IPS-11a (cell line): ENCODE measurements around the gene MTCL1.
"Not testable (repeated sequence)": the region's sequence is repeated elsewhere in the genome, so short reads cannot be mapped to it uniquely, and the experiment has no call there.

Experiments
- H3K4me3 ChIP-seq: one replicate; pipeline ENCODE4 v1.5.1; 2013; ENCODE audit warnings: low read depth, low read length, control low read depth

The MTCL1 gene

DNA sequence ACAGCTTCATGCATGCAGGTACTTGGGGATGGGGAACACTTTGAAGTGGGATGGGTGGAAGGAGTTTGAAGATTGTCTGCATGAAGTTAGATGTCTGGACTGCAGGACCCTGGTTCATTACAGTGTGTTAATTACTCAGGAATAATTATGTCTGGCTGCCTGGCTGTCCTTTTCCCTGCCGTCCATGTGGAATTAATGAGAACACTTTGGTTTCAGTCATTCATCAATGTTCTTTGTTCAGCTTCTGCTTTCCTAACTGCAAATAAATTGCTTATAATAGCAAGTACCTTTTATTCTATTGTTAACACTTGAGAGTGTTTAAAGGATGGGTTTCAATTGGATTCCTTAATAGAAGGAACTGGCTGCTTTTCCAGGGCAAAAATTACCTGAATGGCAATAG, 35.8 kb downstream of the MTCL1 start:
- H3K4me3 ChIP-seq: no peak overlapping the region

DNA sequence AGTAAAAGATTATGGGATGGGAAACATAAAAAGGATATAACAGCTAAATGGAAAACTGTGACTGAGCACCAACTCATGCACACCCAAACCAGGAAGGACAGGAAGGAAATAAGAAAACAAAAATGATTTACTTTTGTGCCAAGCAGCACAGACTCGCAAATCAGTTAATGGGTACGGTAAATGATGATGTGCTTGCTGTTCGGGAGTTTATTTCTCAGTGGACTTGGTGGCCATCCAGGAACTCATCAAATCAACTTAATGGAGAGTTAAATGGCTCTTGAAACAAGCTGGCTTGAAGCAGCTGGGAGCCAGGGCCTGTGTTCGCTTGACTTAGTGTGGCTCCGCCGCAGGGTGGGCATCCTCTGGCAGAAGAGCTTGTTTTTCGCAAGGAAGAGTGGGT, 36.2 kb downstream of the MTCL1 start:
- no peak overlapping the region for H3K4me3 ChIP-seq

DNA sequence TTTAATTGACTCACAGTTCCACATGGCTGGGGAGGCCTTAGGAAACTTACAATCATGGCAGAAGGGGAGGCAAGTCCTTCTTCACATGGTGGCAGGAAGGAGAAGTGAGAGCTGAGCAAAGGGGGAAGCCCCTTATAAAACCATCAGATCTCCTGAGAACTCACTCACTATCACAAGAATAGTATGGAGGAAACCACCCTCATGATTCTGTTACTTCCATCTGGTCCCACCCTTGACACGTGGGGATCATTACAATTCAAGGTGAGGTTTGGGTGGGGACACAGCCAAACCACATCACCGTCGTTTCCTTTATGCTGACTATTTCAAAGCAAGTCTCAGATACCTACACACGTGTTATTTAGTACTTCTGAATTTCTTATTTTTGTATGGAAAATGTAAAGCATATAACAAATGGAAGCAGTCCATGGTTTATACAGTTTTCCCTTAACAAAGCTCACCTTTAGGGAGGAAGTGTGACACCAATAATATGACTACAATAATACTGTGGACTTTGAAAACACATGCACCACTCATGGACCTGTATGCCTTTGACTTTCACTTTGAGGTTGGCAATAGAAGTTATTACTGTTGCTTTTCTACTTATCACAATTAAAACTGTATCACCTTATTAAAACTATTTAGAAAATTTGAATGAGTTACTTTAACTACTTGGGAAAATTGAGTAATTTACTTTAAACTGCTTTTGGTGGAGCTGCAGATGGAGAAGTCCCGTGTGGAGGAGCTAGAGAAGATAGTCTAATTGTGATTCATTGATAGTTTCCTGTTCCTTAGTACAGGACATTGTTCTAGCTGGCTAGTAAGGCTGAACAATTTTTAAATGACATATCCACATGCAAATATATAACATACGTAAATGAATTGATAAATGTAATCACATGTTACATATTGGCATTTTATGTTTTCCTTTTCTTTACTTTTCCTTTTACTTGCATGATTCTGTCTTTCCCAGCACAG, 37.3 kb downstream of the MTCL1 start:
- no peak overlapping the region for H3K4me3 ChIP-seq

DNA sequence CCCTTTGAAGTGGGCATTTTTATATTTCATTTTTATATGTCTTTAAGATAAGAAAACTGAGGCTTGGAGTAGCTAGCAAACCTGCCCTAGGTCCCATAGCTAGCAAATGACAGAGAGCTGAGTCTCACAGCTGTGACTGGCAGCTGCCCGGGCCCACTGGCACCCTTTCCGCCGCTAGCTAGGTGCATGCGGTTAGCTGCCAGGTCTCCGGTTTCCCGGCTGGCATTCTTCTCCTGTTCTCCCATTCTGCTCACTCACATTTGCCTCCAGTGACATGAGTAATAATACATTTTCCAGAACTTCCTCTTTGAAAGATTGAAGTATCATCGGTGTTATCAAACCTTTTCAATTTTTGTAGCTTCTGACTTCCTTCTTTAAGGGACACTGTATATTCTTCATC, 38.7 kb downstream of the MTCL1 start:
- H3K4me3 ChIP-seq: no peak overlapping the region

DNA sequence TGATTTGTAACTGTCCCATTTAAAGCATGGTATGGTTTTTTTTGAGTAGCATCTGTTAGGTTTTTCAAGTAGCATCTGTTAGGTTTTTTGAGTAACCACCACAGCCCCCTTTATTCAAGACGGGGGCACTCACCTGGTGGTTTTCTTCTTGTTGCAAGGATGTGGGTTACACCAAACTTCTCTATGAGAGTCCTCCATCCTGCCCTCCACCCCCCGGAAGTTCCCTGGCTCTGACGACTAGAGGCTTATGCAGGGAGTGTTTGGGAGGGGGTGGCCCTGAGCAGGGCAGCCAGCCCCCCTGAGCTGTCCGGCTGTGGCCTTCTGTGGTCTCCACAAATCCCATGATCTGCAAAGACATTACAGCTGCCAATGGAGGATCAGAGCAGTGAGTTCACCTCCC, 39.3 kb downstream of the MTCL1 start:
- H3K4me3 ChIP-seq: no peak overlapping the region

DNA sequence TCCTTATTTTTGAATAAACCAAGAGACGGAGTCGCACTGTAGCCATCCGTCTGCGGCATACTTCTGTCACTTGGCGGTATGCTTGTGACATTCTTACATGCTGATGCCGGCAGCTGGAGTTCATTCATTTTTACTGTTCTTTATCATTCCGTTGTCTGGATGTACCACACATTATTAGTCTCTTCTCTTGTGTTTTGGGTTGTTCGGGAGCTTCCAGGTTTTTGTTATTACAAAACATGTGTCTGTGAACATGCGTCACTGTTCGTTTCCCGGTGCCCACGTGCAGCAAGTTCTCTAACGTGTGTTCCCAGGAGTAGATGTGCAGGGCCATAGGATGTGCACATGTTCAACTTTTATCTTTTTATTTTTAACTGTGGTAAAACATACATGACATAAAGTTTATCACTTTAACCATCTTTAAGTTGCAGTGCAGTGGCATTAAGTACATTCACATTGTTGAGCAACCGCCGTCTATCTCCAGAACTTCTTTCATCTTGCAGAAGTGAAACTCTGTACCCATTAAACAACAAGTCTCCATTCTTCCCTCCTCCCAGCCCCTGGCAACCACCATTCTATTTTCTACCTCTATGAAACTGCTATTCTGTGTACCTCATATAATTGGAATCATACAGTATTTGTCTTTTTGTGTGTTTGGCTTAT, 40.1 kb downstream of the MTCL1 start:
- H3K4me3 ChIP-seq: no peak overlapping the region

DNA sequence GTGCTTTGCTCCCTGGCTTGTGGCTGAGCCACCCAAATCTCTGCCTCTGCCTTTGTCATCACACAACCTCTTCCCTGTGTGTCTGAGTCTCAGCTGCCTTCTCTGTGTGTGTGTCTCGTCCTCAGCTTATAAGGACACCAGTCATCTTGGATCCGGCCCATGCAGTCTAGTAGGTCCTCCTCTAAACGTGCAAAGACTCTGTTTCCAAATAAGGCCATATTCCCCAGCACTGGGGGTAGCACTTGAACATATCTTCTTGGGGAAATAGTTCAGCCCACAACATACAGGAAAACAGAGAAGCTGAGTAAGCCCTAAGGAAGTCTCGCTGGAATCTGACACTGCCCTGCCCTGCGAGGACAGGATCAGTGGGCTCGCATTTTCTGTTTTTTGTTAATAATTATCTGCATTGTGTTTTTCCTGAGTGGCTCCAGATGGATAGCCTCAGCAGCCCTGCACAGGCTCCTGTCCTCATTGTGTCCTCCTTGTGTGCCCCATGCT, 42.1 kb downstream of the MTCL1 start:
- H3K4me3 ChIP-seq: no peak overlapping the region

DNA sequence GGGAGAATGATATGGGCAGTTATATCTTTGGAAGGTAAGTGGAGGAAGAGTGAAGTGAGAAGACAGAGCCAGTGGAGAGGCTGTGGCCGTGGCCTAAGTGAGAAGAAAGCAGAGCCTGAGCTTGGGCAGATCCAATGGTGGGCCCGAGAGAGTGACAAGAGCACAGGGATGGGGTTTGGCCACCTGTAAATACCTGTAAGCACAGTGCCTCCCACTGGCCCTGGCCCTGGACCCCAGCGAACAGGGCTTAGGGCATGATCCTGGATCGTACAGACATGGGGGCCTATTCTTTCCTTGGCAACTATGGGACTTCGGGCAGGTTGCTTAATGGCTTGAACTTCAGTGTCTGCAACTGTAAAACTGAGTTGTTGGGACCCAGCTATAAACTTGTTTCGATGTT, 44.1 kb downstream of the MTCL1 start:
- no peak overlapping the region for H3K4me3 ChIP-seq

DNA sequence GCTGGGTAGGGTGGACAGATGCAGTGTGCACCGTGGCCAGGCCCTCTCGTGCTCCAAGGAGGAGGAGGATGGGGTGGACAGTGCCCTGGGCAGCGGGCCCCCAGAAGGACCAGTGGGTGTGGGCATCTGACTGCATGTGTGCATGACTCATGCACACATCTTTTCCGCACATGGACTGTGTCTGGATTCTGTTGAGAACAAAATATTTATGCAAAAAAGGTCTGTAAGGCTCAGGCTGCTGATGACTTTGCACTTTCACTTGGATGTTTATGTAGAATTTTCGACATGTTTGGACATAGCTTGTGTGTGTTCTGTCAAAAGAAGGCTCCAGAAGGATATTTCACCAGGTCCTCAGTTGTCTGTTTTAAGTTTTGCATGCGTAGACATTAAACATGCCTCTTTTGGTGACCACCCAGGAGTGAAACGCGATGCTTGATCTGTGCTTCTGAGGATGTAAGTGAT, 45.6 kb downstream of the MTCL1 start:
- H3K4me3 ChIP-seq: no peak overlapping the region

DNA sequence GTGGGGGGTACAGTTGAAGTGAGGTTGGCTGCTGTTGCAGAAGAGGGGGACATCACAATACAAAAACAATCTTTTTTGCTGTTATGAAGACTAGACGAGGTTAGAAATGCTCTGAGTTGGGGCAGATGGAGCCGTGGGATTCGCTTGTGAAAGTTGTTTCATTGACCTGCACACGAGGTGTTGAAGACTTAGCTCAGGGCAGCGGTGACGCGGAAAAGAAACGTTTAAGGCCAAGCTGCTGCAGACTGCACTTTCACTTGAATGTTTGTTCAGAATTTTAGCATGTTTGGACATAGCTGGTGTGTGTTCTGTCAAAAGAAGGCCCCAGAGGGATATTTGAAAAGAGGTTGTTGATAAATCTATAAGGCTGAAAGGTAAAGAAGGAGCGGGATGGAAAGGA, 46.3 kb downstream of the MTCL1 start:
- no peak overlapping the region for H3K4me3 ChIP-seq

DNA sequence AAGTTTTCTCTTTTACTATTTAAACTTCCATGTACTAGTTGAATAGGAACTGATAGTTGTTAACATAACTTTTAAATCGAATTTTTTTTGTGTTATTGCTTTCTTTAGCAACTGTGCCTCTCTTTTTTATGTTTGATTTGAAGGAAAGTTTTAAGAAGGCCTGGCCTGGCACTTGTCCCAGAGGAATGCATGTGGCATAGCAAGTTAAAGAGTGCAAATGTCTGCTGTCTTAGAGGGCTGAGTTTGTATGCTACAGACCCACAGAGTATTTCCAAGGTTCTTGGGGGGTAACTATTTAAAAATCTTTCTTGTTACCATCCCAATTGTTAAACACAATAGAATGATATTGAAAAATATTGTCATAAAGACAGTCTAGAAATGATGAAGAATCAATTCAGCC, 47.0 kb downstream of the MTCL1 start:
- no peak overlapping the region for H3K4me3 ChIP-seq

DNA sequence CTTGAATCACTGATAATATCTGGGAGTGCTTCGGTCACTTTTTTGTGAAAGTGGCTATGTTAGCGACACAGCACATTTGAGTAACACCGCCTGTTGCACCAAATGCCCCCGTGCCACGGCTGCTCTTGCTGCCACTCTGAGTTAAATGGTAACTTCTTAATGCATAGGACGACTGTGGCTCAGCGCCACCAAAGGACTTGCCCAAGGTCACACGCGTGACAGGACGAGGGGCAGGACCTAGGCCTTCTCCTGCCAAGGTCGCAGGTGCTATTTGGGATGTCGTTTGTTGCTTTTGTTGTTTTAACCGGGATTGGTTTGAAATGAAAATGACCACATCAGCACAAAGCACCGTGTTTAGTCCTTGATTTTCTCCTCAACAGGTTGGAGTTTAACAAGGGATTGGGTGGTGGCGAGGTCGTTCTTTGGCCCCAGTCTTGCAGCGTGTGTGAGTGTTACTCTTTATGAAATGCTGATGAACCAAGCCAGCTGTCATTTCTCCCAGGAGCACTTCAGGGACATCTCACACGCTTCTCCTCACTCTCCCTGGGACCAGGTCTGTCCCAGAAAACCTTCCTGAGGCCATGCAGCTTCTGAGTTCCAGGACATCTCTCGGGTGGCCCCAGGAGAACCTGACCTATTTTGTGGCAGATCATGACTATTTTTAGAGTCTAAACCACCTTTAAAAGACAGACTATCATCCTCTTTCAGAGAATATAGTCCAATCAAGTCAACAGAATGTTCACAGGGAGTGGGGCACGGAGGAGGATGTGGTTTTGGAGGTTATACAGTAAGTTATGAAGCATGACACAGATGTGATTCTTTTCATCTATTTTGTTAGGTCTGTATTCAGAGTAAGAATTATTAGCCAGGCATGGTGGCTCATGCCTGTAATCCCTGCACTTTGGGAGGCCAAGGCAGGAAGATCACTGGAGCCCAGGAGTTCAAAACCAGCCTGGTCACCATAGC, 49.9 kb downstream of the MTCL1 start:
- H3K4me3 ChIP-seq: no peak overlapping the region

DNA sequence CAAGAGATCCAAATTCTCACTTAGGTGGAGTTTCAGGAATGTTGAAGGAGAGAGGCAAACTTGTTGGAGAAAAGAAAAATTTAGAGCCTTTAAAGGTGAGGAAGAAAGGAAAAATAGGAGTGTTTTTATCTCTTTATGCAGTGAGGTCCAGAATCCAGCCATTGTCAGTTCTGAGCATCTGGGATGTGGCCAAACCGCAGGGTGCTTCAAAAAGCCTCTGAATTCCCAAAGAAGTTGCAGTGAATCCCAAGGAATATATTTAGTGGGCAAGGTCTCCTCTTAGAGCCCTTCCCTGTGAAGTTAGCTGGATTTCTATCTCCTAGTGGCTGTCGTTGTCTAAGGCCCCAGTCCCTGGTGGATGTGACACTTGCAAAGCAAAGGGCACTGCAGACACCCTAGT, 51.2 kb downstream of the MTCL1 start:
- H3K4me3 ChIP-seq: no peak overlapping the region

DNA sequence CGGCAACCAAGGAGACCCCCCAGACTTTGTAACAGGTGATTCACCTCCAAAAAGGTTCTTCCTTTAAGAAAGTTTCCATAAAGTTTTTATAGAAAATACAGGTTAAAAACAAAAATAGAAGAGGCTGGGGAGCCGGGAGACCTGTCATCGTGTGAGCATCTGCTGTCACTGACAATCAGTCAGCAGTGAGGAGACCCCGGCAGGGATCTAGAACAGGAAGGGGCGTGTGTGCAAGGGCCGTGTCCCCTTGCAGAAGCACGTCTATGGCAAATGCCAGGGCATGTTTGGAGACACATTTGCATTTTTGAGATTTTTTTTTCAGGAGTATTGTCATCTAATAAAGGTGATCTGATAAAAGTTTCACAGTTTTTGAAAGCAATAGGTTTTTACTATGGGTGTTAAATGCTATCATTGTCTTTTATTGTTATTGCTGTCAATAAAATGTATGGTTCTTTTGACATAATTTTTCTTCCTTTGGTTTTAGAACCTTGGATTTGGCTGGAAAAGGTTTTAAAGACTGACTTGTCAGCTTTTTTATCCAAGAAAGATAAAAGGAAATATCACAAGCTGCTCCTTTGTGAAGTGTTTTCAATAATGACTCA, 52.1 kb downstream of the MTCL1 start:
- H3K4me3 ChIP-seq: no peak overlapping the region

DNA sequence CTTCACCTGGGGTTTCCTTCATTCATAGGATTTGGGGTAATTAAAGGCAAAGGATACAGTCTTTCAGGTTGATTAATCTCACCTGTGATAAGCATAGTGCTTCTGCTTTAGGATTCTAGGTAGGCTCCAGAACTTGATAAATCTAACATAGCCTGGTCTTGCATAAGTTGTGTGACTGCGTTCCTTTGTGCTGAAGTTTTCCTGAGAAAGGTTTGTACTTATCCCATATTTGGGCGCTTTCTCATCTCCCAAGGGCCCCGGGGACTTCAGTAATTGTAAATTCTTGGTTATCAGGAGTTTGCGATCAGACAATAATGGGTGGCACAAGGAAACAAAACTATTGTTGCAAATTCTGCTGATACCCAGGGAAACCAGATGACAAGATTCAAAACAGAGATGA, 53.1 kb downstream of the MTCL1 start:
- no peak overlapping the region for H3K4me3 ChIP-seq

DNA sequence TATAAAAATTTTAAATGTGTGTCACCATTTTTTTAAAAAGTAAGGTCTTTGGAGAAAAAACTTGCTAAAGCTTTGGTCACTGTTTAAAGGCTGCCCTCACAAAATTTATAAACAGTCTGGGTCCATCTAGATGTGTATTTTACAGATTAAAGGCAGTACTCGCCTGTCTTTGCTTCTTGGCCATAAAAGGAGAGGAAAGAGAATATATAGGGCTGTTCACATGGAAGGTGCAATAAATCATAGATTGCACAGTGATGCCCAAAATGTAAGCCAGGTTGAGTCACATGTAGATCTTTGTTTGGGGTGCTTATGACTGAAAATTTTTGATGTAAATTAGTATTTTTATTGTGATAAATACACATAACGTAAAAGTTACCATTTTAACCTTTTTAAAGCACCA, 55.6 kb downstream of the MTCL1 start:
- no peak overlapping the region for H3K4me3 ChIP-seq

DNA sequence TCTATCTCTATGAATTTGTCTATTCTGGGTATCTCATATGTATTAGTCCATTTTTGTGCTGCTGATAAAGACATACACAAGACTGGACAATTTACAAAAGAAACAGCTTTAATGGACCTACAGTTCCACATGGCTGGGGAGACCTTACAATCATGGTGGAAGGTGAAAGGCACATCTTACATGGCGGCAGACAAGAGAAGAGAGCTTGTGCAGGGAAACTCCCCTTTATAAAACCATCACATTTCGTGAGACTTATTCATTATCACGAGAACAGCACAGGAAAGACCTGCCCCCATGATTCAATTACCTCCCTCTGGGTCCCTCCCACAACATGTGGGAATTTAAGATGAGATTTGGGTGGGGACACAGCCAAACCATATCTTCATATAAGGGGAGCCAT, 56.2 kb downstream of the MTCL1 start:
- not testable (repeated sequence) for H3K4me3 ChIP-seq

DNA sequence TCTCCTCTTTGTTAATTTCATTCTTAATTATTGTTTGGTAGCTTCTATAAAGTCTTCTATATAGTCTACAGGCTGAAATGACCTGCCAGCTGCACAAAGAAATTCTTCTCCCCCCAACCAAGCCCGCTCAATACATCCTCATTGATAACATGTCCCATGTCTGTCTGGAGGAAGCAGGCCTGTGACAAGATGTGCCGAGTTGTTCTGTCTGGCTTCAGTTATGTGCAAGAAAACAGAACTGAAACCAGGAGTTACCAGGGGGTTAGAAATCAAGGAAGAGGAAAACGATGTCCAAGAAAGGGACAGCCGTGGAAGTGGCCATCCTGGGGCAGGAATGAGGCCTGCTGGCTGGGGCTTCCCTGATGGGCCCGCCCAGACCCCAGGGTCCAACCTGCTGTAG, 57.6 kb downstream of the MTCL1 start:
- H3K4me3 ChIP-seq: no peak overlapping the region

DNA sequence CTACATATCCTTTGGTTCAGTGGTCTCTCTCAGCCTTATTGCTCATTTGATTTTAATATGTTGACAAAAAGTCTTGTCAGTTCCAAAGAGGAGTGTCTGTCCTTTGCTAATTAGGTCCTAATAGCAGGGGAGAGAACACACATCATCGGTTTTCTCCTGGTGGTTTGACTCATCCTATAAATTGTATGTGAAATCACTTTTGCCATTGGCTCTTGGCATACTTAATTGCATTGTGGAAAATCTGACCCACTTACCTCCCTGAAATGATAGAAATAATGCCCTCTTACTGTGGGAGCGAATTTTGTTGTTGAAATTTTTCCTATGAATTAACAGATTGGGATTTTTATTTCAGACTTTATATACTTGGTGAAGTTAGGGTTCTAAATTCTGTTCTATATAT, 58.3 kb downstream of the MTCL1 start:
- H3K4me3 ChIP-seq: no peak overlapping the region

DNA sequence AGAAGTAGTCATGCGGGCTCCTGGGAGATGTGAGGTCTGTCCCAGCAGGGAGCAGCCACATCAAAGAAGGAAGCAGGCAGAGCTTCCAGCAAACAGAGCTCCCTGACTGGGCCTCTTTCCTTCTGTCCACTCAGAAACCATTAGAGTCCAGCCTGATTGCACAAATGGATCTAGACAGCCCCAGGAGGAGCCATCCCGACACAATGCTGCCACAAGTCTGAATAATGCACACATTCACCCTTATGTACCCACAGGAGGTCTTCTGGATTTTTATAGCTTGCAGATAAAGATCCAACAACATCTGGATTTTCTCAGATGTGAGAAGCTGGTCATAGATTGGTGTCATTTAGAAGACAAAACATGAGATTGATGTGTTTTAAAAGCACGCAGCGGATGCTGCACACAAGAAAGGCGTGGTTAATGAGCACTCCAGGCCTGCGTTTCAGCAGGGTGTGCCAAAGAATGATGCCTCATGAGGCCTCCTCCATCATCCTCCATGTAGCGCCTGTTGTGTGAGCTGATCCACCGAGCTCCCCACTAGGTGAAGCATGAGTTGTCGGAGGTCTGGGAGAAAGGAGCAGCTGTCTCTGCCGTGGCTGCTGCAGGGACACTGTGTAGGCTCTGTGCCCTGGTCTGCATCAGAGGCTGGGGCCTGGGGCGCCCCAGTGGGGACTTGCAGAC, 60.6 kb downstream of the MTCL1 start:
- no peak overlapping the region for H3K4me3 ChIP-seq
